Measurements from ENCODE around the gene CCDC83.
"Not testable (repeated sequence)": the region's sequence is repeated elsewhere in the genome, so short reads cannot be mapped to it uniquely, and the experiment has no call there.

The CCDC83 gene

GRCh38 chr11:85886089-85887056 lies 31.2 kb downstream of the CCDC83 start:
- no peak for DNase-seq (ENCODE audit: low read depth in 2 of 2)

DNA sequence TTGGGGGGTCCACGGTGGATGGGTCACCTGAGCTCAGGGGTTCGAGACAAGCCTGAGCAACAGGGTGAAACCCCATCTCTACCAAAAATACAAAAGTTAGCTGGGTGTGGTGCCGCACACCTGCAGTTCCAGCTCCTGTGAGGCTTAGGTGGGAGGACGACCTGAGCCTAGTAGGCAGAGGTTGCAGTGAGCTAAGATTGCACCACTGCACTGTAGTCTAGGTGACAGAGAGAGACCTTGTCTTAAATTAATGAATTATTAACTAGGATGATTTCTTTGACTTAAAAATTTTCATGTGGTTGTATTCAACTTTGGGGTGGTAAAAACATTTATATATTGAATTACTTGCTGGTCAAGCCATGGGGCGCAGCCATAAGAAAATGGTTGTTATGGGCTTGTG lies 33.9 kb downstream of the CCDC83 start:
- DNase-seq (ENCODE audit: low read depth in 2 of 2): no peak

- no peak for DNase-seq (ENCODE audit: low read depth in 2 of 2)
Measured at GRCh38 chr11:85889676-85890579, 34.7 kb downstream of the CCDC83 start.

DNA sequence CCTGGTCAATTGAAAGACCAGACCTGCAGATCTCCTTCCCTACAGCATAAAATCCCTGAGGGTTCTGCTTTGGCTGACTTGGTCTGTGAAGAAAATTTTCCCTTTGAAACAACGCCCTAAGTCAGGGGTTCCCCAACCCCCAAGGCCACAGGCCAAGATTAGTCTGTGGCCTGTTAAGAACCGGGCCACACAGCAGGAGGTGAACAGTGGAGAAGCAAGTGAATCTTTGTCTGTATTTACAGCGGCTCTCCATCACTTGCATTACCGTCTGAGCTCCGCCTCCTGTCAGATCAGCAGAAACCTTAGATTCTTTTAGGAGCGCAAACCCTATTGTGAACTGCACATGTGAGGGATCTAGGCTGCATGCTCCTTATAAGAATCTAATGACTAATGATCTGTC lies 38.2 kb downstream of the CCDC83 start:
- no peak for DNase-seq (ENCODE audit: low read depth in 2 of 2)

DNA sequence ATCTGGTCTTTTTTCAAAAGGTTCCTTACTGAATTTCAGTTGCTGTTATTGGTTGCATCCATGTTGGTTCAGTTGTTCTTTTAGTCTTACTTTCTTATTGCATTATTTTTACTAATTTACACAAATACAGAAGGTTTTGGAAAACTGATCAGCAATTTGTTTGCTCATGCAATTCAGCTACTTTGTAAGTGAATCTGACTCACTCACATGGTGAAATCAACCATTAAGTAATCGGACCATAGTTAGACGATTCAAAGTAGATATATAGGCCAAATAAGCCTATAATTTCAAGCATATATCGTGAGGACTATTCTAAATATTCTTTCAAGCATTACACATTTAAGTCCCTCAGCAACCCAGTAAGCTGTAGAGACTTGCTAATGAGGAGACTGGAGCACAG lies 41.7 kb downstream of the CCDC83 start:
- no peak for DNase-seq (ENCODE audit: low read depth in 2 of 2)

- no peak for DNase-seq (ENCODE audit: low read depth in 2 of 2)
Measured at GRCh38 chr11:85898456-85898855, 43.3 kb downstream of the CCDC83 start.

DNA sequence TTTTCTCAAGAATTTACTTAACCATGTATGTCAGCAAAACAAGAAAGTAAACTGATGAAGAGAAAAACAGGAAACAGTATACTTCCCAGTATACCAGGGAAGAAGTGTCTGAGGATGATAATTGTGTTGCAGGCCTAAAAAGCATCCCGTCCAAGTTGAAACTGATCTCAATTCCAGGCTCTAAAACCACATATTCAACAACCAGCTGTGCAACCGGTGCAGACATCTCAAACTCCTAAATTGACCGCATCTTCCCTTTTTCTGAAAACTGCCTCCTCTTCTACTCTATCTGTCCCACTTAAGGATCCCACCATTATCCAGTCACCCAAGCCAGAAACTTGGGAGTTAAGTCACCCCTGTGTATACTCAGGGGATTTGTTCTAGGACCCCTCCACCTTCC lies 47.2 kb downstream of the CCDC83 start:
- no peak for DNase-seq (ENCODE audit: low read depth in 2 of 2)

DNA sequence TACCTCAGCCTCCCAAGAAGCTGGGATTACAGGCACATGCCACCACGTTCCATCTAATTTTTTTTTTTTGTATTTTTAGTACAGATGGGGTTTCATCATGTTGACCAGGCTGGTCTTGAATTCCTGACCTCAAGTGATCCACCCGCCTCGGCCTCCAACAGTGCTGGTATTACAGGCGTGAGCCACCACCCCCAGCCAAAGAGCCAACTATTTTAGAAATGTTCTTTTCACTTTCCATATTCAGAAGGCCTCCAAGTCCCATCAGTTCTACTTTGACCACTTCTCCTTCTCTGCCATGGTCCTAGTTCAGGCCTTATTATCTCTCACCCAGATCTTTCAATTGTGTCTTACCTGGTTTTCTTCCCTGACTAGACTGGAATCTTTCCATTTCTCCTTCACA lies 48.2 kb downstream of the CCDC83 start:
- no peak for DNase-seq (ENCODE audit: low read depth in 2 of 2)

- DNase-seq (ENCODE audit: low read depth in 2 of 2): no peak
Measured at GRCh38 chr11:85903811-85904210, 48.6 kb downstream of the CCDC83 start.

GRCh38 chr11:85912414-85912813 lies 57.2 kb downstream of the CCDC83 start:
- no peak for DNase-seq (ENCODE audit: low read depth in 2 of 2)

DNA sequence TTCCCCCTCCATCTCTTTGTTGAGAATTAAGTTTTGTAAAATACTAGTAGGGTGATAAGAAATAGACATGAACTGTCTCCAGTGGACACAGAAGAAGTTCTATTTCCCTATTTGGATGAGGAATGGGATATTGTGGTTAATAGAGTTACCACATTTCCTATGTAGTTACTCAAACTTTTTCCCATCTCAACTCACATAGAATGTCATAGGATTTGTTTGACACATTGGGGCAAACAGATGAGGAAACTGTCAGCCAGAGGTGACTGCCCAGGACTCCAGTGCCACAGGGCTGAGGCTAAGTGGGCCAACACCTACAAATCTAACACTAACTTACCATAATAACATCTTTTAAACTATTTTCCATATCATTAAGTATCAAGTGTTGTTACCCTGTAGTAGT lies 58.3 kb downstream of the CCDC83 start:
- DNase-seq (ENCODE audit: low read depth in 2 of 2): no peak

DNA sequence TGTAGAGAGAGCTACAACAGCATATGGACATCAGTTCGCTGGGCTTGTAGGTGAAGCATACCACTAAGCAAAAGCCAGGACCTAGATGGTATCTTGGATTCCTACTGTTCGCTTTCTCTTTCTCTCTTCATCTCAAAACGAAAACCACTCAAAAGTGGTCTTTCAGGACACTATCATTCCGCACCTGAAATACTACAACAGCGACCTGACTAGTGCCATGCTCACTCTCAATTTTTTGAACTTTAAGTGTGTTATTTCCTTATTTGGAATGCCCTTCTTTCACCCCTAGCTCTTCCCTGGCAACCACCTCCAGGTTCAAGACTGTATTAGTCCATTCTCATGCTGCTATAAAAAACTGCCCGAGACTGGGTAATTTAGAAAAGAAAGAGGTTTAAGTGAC lies 59.2 kb downstream of the CCDC83 start:
- no peak for DNase-seq (ENCODE audit: low read depth in 2 of 2)

DNA sequence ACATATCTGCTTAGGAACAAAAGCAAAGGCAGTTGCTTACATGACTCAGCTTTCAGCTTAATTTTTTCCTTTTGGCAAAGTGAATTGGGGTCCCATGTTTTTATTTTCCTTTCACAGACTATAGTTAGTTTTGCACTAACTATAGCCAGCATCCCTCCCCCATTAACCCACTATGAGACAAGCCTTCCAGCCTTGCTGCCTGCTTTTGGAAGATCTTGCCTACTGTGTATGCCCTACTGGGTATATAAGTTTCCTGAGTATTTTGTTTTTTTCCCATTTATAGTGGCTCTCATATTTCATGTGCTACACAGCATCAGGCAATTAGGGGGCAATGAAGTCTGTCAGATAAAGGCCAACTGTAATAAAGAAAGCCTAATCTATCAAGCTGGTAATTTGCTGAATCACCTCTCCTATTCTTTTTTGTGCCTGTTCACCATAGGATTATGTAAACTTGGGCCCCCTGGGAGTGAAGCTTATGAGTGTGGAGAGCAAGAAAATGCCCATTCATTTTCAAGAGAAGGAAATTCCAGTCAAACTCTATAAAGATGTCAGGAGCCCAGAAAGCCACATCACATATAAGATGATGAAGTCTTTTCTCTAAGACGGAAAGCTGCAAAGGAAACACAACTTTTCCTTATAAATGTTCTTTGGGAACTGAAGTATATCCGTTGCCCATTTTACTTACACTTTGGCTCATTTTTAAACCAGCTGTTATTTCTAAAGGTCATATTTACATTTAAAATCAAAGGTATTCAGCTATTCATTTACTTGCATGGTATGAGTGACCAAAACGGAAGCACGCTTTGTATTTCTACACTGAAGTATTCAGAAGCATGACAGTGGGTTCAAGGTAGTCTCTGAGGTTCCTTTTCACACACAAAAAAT lies 64.0 kb downstream of the CCDC83 start:
- no peak for DNase-seq (ENCODE audit: low read depth in 2 of 2)

GRCh38 chr11:85922367-85922766 lies 67.2 kb downstream of the CCDC83 start:
- DNase-seq (ENCODE audit: low read depth in 2 of 2): no peak

DNA sequence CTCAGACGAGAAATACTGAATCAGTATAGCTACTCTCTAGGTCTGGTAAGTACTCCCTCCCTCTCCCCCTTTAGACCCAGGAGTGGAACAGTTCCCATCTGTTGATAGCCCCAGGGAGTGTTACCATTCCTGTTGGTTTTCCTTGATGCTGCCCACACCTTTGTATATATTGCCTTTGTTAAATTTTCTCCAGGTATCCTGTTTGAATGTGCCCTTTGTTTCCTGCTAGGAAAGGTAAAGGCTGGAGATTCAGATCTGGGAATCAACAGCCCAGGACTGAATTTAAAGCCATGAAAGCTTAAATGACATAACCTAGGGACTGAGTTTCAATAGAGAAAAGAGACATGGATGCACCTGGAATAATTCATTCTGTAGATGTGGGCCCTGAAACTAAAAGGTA lies 68.3 kb downstream of the CCDC83 start:
- no peak for DNase-seq (ENCODE audit: low read depth in 2 of 2)

DNA sequence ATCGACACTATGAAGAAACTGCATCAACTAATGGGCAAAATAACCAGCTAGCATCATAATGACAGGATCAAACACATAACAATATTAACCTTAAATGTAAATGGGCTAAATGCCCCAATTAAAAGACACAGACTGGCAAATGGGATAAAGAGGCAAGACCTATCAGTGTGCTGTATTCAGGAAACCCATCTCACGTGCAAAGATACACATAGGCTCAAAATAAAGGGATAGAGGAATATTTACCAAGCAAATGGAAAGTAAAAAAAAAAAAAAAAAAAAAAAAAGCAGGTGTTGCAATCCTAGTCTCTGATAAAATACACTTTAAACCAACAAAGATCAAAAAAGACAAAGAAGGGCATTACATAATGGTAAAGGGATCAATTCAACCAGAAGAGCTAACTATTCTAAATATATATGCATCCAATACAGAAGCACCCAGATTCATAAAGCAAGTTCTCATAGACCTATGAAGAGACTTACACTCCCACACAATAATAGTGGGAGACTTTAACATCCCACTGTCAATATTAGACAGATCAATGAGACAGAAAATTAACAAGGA lies 71.6 kb downstream of the CCDC83 start:
- not testable (repeated sequence) for DNase-seq (ENCODE audit: low read depth in 2 of 2)

DNA sequence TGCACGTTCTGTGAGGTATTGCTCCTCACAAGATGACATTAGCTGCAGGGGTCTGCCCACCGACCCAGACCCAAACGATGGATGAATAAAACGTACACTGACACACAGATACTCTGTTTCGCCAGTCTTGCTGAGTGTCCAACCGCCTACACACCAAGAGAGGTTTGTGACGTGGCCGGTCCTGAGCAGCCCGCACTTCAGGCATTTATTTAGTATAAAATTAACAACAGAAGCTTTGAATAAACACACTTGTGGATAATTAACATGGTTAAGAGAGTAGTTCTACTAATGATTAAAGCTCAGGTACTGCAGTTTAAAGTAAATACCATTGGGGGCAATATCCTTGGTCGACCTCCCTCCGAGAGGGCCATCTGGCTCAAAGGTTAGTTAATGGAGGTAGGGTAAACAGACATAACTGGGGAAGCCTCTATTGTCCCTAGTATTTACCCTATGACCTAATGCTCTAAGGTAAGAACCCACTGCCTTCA lies 75.7 kb downstream of the CCDC83 start:
- DNase-seq (ENCODE audit: low read depth in 2 of 2): no peak

- DNase-seq (ENCODE audit: low read depth in 2 of 2): no peak
Measured at GRCh38 chr11:85934596-85935169, 79.5 kb downstream of the CCDC83 start.

- DNase-seq (ENCODE audit: low read depth in 2 of 2): no peak
Measured at GRCh38 chr11:85935751-85936150, 80.6 kb downstream of the CCDC83 start.

DNA sequence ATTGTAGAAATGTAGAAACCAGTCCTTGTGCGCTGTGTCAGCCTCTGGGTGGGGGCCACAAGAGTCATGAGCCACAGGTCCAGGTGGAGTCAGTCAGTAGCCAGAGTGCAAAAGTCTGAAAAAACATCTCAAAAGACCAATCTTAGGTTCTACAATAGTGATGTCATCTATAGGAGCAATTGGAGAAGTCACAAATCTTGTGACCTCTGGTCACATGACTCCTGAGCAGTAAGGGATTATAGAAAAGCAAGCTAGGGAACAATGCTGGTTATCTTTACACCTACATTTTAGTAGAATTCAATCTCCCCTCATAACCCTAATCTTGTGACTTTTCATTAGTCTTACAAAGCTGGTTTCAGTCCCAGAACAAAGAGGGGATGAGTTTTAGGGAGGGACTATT lies 82.7 kb downstream of the CCDC83 start:
- DNase-seq (ENCODE audit: low read depth in 2 of 2): no peak

All from stimulated activated CD8-positive, alpha-beta memory T cell treated with anti-CD3 and anti-CD28 coated beads, Interleukin-7, amount 100 ng/mL, for 4 hours (primary cell).